T-helper 1 cell treated with Interleukin-12 subunit alpha and Interleukin-12 subunit beta and Interleukin-4 antibody, amounts not matched to agents 30 ng/mL and 1 ng/mL, for 36 hours (primary cell): ENCODE measurements around the gene SLC33A1. TPM values are rescaled to one million over a fixed set of nuclear protein-coding genes. Genes with fewer than 3 reads are reported as not detected.

Source experiments
- intact Hi-C: fragments of 100-400 bp; cut with micrococcal nuclease; formaldehyde crosslinking; loops from one replicate; pipeline ENCODE4 v1.15.1; 2024
- total RNA-seq: library from RNA; stranded (reverse); gene quantifications from 2 replicates; pipeline ENCODE4 v1.2.3, GENCODE V29; 2022

The SLC33A1 gene
- total RNA-seq, 1 donor from 2014 or later = 39.2 TPM

DNA sequence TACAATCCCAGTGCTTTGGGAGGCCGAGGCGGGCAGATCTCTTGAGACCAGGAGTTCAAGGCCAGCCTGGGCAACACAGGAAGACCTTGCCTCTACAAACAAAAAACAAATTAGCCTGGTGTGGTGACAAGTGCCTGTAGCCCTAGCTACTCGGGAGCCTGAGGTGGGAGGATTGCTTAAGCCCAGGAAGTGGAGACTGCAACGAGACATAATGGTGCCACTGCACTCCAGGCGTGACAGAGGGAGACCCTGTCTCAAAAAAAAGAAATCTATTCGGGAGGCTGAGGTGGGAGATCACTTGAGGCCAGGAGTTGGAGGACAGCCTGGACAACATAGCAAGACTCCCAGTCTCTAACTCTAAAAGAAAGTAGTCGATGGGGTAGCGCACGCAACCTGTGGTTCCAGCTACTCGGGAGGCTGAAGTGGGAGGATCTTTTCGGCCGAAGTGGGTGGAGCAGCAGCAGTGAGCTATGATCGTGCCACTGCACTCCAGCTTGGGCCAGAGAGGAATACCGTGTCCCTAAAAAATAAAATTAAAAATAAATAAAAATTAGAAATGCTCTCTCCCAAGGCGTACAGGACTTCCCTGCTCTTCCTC lies 48.9 kb downstream of the SLC33A1 start:
- intact Hi-C loops = loop anchor here (5.0 to 10.0 kb wide), 4 partner anchors 58 to 237 kb away; partner anchors contain the start of gene PLCH1

DNA sequence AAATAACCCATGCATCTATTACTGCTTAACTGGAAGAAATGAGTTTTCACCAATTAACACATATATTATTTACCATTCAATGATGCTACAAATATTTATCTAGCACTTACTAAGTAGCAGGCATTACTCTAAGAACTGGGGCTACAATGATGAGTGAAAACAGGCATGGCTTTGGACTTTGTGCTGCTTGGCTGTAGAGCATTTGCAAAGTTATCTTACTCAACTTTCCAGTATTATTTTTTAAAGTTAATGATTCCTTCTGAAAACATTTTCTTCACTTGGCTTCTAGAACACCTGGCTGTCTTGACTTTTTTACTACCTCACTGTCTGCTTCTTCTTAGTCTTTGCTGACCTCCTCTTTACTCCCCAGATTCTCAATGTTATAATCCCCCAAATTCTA lies 49.9 kb downstream of the SLC33A1 start:
- intact Hi-C loops = loop anchor here (10.0 kb wide), 1 partner anchor 190 kb away; no protein-coding TSS in a partner anchor

DNA sequence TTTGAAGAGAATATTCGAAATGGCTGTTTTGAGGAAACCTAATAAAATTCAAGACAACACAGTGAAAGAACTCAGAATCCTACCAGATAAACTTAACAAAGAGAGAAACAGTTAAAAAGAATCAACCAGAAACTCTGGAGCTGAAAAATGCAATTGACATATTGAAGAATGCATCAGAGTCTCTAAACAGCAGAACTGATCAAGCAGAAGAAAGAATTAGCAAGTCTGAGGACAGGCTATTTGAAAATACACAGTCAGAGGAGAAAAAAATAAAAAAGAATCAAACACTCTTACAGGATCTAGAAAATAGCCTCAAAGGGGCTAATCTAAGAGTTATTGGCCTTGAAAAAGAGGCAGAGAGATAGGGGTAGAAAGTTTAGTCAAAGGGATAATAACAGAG lies 61.7 kb downstream of the SLC33A1 start:
- intact Hi-C loops = no loop called here

DNA sequence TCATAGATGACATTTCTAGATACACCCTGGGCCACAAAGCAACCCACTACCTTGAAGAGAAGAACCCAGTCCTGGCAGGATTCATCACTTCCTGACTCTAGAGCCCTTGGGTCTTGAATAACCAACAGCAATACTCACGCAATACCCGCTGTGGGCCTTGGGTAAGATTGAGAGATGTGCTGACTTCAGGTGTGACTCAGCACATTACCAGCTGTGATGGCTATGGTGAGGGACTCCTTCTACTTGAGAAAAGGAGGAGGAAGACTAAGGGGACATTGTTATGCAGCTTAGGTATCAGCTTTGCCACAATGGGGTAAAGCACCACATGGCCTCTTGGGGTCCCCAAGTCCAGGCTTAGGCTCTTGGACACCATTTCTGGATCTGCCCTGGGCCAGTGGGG lies 63.0 kb downstream of the SLC33A1 start:
- intact Hi-C loops = no loop called here

DNA sequence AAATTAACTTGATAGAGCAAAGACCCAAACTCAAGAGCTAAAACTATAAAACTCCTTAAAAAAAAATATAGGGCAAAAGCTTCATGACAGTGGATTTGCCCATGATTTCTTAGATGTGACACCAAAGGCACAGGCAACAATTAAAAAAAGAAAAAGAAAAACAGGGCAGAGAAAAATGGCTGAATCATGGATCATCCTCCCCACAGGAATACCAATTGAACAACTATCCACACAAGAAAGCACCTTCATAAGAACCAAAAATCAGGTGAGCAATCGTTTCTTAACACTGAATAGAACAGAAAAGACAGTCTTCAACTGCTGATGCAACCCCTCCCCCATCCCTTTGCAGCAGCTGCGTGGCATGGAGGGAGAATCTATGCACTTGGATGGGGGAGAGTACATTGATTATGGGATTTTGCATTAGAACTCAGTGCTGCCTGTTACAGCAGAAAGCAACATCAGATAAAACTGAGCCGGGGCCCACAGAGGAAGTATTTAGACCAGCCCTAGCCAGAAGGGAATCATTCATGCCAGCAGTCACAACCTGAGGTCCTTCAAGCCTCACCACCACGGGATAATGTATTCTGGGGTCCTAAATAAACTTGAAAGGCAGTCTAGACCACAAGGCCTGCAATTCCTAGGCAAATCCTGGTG lies 63.8 kb downstream of the SLC33A1 start:
- intact Hi-C loops = no loop called here

GRCh38 chr3:155785662-155786295 lies 68.4 kb downstream of the SLC33A1 start:
- intact Hi-C loops = no loop called here

- intact Hi-C loops = no loop called here
Observed at GRCh38 chr3:155782390-155782953, 71.8 kb downstream of the SLC33A1 start.

DNA sequence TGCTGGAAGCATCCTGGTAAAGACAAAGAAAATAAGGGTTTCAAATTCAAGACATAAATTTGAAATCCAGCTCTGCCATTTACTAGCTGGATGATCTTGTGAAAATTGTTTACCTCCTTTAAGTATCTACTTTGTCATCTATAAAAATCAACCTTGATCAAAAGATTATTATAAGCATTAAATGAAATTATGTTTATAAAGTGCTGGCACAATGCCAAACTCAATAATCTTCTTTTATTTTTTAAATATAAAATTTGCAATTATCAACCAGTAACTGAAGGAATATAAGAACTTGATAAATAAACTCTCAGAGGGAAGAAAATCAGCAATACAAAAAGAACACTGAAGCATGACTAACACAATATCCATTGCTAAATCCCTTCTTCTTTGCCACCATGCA lies 73.9 kb downstream of the SLC33A1 start:
- intact Hi-C loops = no loop called here

DNA sequence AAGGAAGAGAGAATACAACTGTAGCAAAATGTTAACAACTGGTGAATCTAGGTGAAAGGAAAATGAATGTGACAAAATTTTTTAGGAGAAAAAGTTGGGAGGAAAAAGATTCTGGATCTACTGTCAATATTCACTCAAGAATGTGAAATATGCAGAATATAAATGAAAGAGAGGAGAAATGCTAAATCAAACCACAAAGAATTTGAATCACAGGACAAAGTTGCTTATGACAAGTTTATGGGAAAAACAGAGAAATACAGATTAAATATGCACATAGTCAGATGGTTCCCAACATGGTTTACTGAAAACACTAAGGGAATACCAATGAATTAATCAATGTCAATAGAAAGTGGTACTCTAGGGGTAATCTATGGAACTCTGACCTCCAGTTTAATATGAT lies 75.8 kb downstream of the SLC33A1 start:
- intact Hi-C loops = no loop called here

GRCh38 chr3:155772801-155773200 lies 81.4 kb downstream of the SLC33A1 start:
- intact Hi-C loops = no loop called here

DNA sequence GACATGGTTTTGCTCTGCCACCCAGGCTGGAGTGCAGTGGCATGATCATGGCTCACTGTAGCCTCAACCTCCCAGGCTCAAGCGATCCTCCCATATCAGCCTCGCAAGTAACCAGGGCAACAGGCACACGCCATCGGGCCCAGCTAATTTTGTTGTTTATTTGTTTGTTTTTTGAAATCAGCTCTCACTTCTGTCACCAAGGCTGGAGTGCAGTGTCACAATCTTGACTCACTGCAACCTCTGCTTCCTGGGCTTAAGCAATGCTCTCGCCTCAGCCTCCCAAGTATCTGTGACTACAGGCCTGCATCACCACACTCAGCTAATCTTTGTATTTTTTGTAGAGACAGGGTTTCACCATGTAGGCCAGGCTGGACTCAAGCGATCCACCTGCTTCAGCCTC lies 83.1 kb downstream of the SLC33A1 start:
- intact Hi-C loops = no loop called here

Other genes with a start within 250 kb of the SLC33A1 start
- gene PLCH1, start 109.4 kb downstream of the SLC33A1 start, total RNA-seq = 0.71 and 0.88 TPM in 2 replicates
- 0.46 and 0.83 TPM in 2 replicates for gene C3orf33, start 48.1 kb downstream of the SLC33A1 start, total RNA-seq
- 75.2 and 89.2 TPM in 2 replicates for gene GMPS, start 16.2 kb upstream of the SLC33A1 start, total RNA-seq